Measurements from ENCODE around the gene GPR156. TPM values are rescaled to one million over a fixed set of nuclear protein-coding genes. Genes with fewer than 3 reads are reported as not detected.
A peak's percentile ranks its signal among the peaks of the same experiment; 100 is the strongest.
"Not testable (repeated sequence)": the region's sequence is repeated elsewhere in the genome, so short reads cannot be mapped to it uniquely, and the experiment has no call there.

GPR156 gene
- total RNA-seq, 2 experiments from 2014 or later = not detected

DNA sequence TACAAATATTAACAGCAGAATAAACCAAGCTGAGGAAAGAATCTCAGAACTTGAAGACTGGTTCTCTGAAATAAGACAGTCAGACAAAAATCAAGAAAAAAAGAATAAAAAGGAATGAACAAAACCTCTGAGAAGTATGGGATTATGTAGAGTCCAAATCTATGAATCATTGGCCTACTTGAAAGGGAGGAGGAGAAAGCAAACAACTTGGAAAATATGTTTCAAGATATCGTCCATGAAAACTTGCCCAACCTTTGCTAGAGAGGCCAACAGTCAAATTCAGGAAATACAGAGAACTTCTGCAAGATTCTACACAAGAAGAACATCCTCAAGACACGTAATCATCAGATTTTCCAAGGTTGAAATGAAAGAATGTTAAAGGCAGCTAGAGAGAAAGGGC, 6.5 kb upstream of the GPR156 start:
- H3K4me1 Mint-ChIP-seq; H3K27ac Mint-ChIP-seq; DNase-seq; H3K4me3 Mint-ChIP-seq; H3K36me3 Mint-ChIP-seq; ATAC-seq (ENCODE audit: low read depth); POLR2A ChIA-PET: not testable (repeated sequence)
- peaks cover 16% of the 10 kb centered on the region for H3K27me3 Mint-ChIP-seq
- H3K9me3 Mint-ChIP-seq = peaks cover 16% of the 10 kb centered on the region

DNA sequence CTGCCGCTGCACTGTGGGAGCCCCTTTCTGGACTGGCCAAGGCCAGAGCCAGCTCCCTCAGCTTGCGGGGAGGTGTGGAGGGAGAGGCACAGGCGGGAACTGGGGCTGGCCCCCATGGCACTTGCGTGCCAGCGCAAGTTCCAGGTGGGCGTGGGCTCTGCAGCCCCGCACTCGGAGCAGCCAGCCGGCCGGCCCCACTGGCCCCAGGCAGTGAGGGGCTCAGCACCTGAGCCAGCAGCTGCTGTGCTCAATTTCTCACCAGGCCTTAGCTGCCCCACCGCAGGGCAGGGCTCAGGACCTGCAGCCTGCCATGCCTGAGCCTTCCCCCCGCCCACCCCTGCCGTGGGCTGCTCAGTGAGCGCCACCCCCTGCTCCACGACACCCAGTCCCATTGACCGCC, 4.6 kb upstream of the GPR156 start:
- H3K4me3 Mint-ChIP-seq = no peak overlapping the region
- ATAC-seq (ENCODE audit: low read depth) (no peak), DNase-seq (no peak)
- peaks cover 28% of the 10 kb centered on the region for H3K27me3 Mint-ChIP-seq
- H3K36me3 Mint-ChIP-seq = no peaks in the 10 kb centered on the region
- POLR2A ChIA-PET = no interaction called here
- H3K4me1 Mint-ChIP-seq = no peaks in the 10 kb centered on the region
- H3K9me3 Mint-ChIP-seq = peaks cover 16% of the 10 kb centered on the region
- H3K27ac Mint-ChIP-seq = no peak overlapping the region

- Mint-ChIP-seq H3K36me3 (no peaks in the 10 kb centered on the region), H3K4me1 (no peaks in the 10 kb centered on the region), H3K4me3 (no peak overlapping the region), H3K27ac (no peak overlapping the region), H3K27me3 (peaks cover 41% of the 10 kb centered on the region), H3K9me3 (peaks cover 6% of the 10 kb centered on the region)
- POLR2A ChIA-PET = no interaction called here
- DNase-seq (no peak), ATAC-seq (ENCODE audit: low read depth) (no peak)
Observed at GRCh38 chr3:120286465-120286864, 1.4 kb upstream of the GPR156 start.

DNA sequence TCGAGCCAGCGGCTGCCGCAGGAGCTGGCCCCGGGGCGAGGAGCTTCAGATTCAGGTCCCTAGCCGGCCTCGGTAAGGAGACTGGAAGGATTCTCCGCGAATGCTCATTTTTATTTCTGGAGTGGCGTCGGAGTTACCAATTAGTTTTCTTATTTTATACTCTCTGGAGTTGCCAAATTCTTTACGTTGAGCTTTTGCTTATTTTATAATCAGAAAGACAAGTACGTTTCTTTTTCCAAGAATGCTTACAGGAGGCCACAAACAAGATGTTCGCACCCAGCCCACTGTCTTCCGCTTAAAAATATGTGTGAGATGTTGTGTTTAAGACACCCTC, 453 bp upstream of the GPR156 start:
- H3K9me3 Mint-ChIP-seq = peaks cover 3% of the 10 kb centered on the region
- H3K27ac Mint-ChIP-seq = no peak overlapping the region
- POLR2A ChIA-PET = no interaction called here
- peak overlapping the region; percentile 9 for H3K4me3 Mint-ChIP-seq
- DNase-seq = no peak
- no peaks in the 10 kb centered on the region for H3K4me1 Mint-ChIP-seq
- ATAC-seq (ENCODE audit: low read depth) = no peak
- no peaks in the 10 kb centered on the region for H3K36me3 Mint-ChIP-seq
- peaks cover 44% of the 10 kb centered on the region for H3K27me3 Mint-ChIP-seq

- ATAC-seq (ENCODE audit: low read depth) (no peak), DNase-seq (no peak)
- Mint-ChIP-seq H3K4me3 (no peak overlapping the region), H3K9me3 (no peaks in the 10 kb centered on the region), H3K27ac (no peak overlapping the region), H3K4me1 (no peaks in the 10 kb centered on the region), H3K27me3 (peaks cover 58% of the 10 kb centered on the region), H3K36me3 (no peaks in the 10 kb centered on the region)
- POLR2A ChIA-PET = no interaction called here
Observed at GRCh38 chr3:120281261-120281660, 3.8 kb downstream of the GPR156 start.

GRCh38 chr3:120280566-120280965, 4.5 kb downstream of the GPR156 start:
- Mint-ChIP-seq H3K4me1 (no peaks in the 10 kb centered on the region), H3K9me3 (no peaks in the 10 kb centered on the region), H3K27ac (no peak overlapping the region), H3K4me3 (no peak overlapping the region), H3K36me3 (no peaks in the 10 kb centered on the region), H3K27me3 (peaks cover 55% of the 10 kb centered on the region)
- POLR2A ChIA-PET = no interaction called here
- DNase-seq (no peak), ATAC-seq (ENCODE audit: low read depth) (no peak)

- H3K4me3 Mint-ChIP-seq = no peak overlapping the region
- POLR2A ChIA-PET = no interaction called here
- H3K27ac Mint-ChIP-seq = no peak overlapping the region
- H3K27me3 Mint-ChIP-seq = peaks cover 56% of the 10 kb centered on the region
- H3K9me3 Mint-ChIP-seq = no peaks in the 10 kb centered on the region
- no peaks in the 10 kb centered on the region for H3K4me1 Mint-ChIP-seq
- H3K36me3 Mint-ChIP-seq = no peaks in the 10 kb centered on the region
- DNase-seq = no peak
- no peak for ATAC-seq (ENCODE audit: low read depth)
Observed at GRCh38 chr3:120280026-120280425, 5.0 kb downstream of the GPR156 start.

GRCh38 chr3:120276767-120277166, 8.3 kb downstream of the GPR156 start:
- H3K4me1 Mint-ChIP-seq = no peaks in the 10 kb centered on the region
- H3K27me3 Mint-ChIP-seq = peaks cover 33% of the 10 kb centered on the region
- no peak overlapping the region for H3K4me3 Mint-ChIP-seq
- no peak for DNase-seq
- POLR2A ChIA-PET = no interaction called here
- ATAC-seq (ENCODE audit: low read depth) = no peak
- H3K36me3 Mint-ChIP-seq = no peaks in the 10 kb centered on the region
- no peak overlapping the region for H3K27ac Mint-ChIP-seq
- H3K9me3 Mint-ChIP-seq = no peaks in the 10 kb centered on the region

DNA sequence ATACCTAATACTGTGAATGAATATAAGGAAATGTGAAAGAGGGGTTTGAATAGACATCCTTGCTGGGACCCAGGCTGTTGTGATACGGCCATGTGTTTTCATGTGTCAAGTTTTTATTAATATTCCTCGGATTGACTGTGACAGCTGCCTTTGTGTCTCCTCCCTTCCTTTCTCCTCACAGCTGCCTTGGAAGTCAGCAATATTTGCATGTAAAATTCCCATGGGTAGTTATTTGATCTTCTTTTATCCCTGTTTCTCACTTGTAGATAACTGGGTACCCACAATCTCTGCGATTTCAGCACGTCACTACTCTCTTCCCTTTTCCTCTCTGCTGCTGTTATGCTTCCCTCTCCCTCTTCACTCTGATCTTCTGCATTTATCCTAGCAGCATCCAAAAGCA, 9.4 kb downstream of the GPR156 start:
- Mint-ChIP-seq H3K9me3 (no peaks in the 10 kb centered on the region), H3K4me1 (no peaks in the 10 kb centered on the region), H3K4me3 (no peak overlapping the region), H3K27ac (no peak overlapping the region), H3K27me3 (peaks cover 43% of the 10 kb centered on the region), H3K36me3 (no peaks in the 10 kb centered on the region)
- POLR2A ChIA-PET = no interaction called here
- DNase-seq (no peak), ATAC-seq (ENCODE audit: low read depth) (no peak)

- H3K4me1 Mint-ChIP-seq = no peaks in the 10 kb centered on the region
- H3K27me3 Mint-ChIP-seq = peaks cover 44% of the 10 kb centered on the region
- no peaks in the 10 kb centered on the region for H3K9me3 Mint-ChIP-seq
- ATAC-seq (ENCODE audit: low read depth) (no peak), DNase-seq (no peak)
- H3K4me3 Mint-ChIP-seq = no peak overlapping the region
- no peak overlapping the region for H3K27ac Mint-ChIP-seq
- no peaks in the 10 kb centered on the region for H3K36me3 Mint-ChIP-seq
- POLR2A ChIA-PET = no interaction called here
Observed at GRCh38 chr3:120274739-120275167, 10.3 kb downstream of the GPR156 start.

DNA sequence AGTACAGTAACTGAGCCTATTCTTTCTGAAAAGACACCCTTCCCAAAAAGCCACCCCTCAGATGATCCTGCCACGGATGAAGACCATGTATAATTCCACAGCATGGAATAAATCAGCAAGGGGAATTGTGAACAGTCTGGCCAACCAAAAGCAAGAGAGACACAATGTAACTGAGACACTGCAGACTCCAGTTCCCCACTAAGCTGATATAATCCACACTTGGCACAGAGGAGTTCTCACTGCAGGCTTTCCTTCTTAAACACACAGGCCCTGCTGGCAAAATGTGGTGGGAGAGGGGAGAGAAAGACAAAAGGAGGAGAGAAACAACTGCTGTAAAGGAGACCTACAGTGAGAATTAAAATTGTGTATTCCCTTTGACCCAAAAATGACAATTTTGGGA, 12.7 kb downstream of the GPR156 start:
- POLR2A ChIA-PET = no interaction called here
- H3K4me3 Mint-ChIP-seq = no peak overlapping the region
- no peaks in the 10 kb centered on the region for H3K36me3 Mint-ChIP-seq
- no peaks in the 10 kb centered on the region for H3K9me3 Mint-ChIP-seq
- H3K27me3 Mint-ChIP-seq = peaks cover 33% of the 10 kb centered on the region
- no peak for ATAC-seq (ENCODE audit: low read depth)
- no peak overlapping the region for H3K27ac Mint-ChIP-seq
- H3K4me1 Mint-ChIP-seq = no peaks in the 10 kb centered on the region
- DNase-seq = no peak

GRCh38 chr3:120265989-120266388, 19.0 kb downstream of the GPR156 start:
- Mint-ChIP-seq H3K27me3 (peaks cover 17% of the 10 kb centered on the region), H3K27ac (no peak overlapping the region), H3K9me3 (no peaks in the 10 kb centered on the region), H3K36me3 (no peaks in the 10 kb centered on the region), H3K4me1 (no peaks in the 10 kb centered on the region), H3K4me3 (no peak overlapping the region)
- ATAC-seq (ENCODE audit: low read depth) = no peak
- no peak for DNase-seq
- POLR2A ChIA-PET = no interaction called here

- Mint-ChIP-seq H3K4me3 (no peak overlapping the region), H3K4me1 (no peaks in the 10 kb centered on the region), H3K27ac (no peak overlapping the region), H3K27me3 (peaks cover 13% of the 10 kb centered on the region), H3K36me3 (no peaks in the 10 kb centered on the region), H3K9me3 (no peaks in the 10 kb centered on the region)
- no peak for ATAC-seq (ENCODE audit: low read depth)
- DNase-seq = no peak
- POLR2A ChIA-PET = no interaction called here
Observed at GRCh38 chr3:120264963-120265362, 20.1 kb downstream of the GPR156 start.

GRCh38 chr3:120263792-120264191, 21.2 kb downstream of the GPR156 start:
- Mint-ChIP-seq H3K4me3 (no peak overlapping the region), H3K9me3 (no peaks in the 10 kb centered on the region), H3K4me1 (no peaks in the 10 kb centered on the region), H3K27ac (no peak overlapping the region), H3K36me3 (no peaks in the 10 kb centered on the region), H3K27me3 (peaks cover 10% of the 10 kb centered on the region)
- DNase-seq = no peak
- ATAC-seq (ENCODE audit: low read depth) = no peak
- POLR2A ChIA-PET = no interaction called here

DNA sequence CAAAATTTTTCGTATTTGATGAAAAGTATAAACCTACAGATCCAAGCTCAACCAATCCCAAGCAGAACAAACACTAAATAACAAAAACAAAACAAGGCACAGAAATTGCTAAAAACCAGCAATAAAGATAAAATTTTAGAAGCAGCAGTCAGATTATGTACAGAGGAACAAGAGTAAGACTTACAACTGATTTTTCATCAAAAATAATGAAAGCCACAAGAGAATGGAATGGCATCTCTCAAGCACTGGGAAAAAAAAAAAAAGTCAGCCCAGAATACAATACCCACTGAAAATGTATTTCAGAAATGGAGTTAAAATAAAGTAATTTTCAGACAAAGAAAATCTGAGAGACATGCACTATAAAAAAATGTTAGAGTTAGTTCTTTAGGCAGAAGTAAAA, 27.0 kb downstream of the GPR156 start:
- H3K4me1 Mint-ChIP-seq = no peaks in the 10 kb centered on the region
- no peak for DNase-seq
- peaks cover 10% of the 10 kb centered on the region for H3K9me3 Mint-ChIP-seq
- no peak overlapping the region for H3K4me3 Mint-ChIP-seq
- POLR2A ChIA-PET = no interaction called here
- peaks cover 9% of the 10 kb centered on the region for H3K27me3 Mint-ChIP-seq
- H3K27ac Mint-ChIP-seq = no peak overlapping the region
- ATAC-seq (ENCODE audit: low read depth) = no peak
- no peaks in the 10 kb centered on the region for H3K36me3 Mint-ChIP-seq
